Inflammatory macrophage (primary cell): Measurements from ENCODE around the gene RPL7L1.

Source experiments
- DNase-seq, 2 donors: peaks; one replicate each; pipeline ENCODE4 v3.0.0-alpha.2; 2020 to 2022

RPL7L1 gene

GRCh38 chr6:42933205-42933604, 53.8 kb downstream of the RPL7L1 start:
- peak; percentile 66 to 80 for DNase-seq

DNA sequence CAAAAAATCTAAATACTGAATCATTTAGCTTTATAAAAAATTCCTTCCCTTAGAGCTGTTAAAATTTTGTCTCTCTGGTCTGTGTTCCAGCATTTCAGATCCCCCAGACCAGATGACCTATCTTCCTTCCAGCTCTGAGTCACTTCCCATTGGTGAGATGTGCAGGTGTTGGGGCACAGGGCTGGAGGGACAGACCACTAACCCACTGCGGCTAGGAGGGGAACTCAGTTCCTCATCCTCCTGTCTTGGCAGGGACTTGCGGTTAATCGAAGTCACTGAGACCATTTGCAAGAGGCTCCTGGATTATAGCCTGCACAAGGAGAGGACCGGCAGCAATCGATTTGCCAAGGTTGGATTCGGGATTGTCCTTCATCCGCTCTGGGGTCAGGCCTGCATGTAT, 55.9 kb downstream of the RPL7L1 start:
- no peak for DNase-seq

- no peak for DNase-seq
Measured at GRCh38 chr6:42936398-42936797, 57.0 kb downstream of the RPL7L1 start.

- DNase-seq = no peak
Measured at GRCh38 chr6:42937548-42938427, 58.4 kb downstream of the RPL7L1 start.

GRCh38 chr6:42938428-42938796, 59.0 kb downstream of the RPL7L1 start:
- DNase-seq = no peak

DNA sequence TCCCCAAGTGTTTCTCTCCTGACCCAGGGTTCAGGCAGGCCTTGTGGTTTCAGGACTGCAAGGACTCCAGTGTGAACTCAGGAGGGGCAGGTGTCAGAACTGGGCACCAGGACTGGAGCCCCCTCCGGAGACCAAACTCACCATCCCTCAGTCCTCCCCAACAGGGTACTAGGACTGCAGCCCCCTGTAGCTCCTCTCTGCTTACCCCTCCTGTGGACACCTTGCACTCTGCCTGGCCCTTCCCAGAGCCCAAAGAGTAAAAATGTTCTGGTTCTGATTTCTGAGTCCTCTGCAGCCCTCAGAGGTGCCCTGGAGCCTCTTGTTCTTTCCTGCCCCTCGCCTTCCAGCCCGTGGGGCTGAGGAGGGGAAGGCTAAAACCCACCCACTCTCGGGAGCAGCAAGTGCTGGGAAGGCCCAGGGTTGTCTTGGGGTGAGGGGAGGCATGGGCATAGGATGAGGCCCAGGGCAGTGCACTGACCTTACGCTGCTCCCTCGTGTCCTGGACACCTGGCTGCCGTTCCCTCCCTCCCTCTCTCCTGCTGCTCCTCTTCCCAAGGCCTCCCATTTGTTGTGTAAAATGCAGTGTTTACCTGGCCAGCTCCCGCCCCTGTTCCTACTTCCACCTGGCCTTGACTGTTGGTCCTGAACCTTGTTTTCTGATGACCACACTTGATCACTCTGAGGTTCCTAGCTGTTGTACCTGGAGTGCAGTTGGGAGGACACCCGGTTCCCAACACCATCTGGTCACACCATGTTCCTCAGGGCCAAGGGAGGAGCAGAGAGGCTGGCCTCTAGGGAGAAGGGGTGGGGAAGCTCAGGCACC, 59.8 kb downstream of the RPL7L1 start:
- DNase-seq = no peak
